GM12874 (cell line): Measurements from ENCODE around the gene FOXP1.

Source experiments
- TF ChIP-seq, protein P1 (sequence below): IDR thresholded peaks from 2 replicates; pipeline ENCODE4 v1.5.1; 2011; ENCODE audit warnings: low read depth, mild to moderate bottlenecking, control low read depth, low read length, moderate library complexity; ENCODE audit not compliant: insufficient read depth

The FOXP1 gene

DNA sequence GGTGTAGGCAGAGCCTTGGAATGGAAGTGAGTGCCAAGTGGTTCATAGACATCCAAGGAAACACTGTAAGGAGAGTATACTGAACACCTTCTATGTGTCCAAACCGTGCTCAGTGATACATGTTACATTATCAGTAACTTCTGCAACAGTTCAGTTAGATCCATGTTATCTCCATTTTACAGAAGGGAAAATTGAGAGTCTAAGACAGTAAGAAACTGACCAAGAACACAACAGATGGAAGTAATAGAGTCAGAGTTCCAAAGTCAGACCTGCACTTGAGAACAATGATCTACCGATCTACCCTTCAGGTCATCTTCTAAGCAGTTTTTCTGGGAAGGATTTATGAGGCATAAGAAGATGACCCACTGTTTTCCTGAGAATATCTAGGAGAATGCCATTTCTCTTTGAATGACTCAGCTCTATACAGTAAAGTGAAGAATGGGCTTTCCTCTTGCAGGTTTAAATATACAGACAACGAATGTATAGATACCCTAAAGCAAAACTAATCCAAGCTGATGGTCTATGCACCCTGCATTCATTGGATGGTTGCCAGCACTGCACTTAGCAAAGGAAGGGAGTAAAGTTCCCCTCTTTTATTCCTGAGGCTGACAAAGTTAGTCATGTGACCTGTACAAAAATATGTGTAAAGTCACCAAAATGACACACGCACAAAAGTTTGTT is 667.0 kb downstream of the FOXP1 start:
- TF ChIP-seq, protein P1, sequence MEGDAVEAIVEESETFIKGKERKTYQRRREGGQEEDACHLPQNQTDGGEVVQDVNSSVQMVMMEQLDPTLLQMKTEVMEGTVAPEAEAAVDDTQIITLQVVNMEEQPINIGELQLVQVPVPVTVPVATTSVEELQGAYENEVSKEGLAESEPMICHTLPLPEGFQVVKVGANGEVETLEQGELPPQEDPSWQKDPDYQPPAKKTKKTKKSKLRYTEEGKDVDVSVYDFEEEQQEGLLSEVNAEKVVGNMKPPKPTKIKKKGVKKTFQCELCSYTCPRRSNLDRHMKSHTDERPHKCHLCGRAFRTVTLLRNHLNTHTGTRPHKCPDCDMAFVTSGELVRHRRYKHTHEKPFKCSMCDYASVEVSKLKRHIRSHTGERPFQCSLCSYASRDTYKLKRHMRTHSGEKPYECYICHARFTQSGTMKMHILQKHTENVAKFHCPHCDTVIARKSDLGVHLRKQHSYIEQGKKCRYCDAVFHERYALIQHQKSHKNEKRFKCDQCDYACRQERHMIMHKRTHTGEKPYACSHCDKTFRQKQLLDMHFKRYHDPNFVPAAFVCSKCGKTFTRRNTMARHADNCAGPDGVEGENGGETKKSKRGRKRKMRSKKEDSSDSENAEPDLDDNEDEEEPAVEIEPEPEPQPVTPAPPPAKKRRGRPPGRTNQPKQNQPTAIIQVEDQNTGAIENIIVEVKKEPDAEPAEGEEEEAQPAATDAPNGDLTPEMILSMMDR: no peak

DNA sequence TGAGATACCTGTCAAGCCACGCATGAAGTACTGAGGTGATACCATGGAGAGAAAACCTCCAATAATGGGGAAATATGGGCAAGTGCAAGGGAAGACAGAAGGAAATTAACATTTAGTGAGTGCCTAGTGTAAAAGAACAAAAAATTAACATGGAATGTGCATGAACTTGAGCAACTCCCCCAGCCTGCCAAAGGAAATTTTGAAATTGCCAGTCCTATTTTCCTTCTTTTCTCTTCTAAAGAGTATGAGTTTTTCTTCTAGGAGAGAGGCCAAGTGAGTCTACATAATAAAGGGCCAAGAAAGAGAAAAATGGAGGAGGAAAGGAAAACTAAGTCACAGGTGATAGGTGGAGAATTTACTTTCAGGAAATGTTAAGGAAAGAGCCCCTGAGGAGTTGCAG is 668.7 kb downstream of the FOXP1 start:
- TF ChIP-seq, protein P1: no peak

DNA sequence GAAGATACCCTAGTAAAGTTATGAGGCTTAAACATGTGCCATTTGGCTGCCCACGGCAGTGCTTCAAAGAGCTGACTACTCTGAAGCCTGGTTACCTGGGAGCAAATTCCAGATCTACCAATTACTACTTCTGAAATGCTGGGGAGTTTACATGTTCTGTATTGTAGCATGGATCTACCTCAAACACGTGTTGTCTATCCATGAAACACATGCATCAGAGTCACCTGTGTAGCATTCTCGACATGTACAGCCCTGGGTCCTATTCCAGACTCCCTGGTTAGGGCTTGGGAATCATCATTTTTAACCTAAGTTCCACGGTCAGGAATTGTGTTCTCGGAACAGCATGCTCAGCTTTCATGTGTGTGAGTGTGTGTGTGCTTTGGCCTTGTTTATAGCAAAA is 671.8 kb downstream of the FOXP1 start:
- TF ChIP-seq, protein P1: no peak

DNA sequence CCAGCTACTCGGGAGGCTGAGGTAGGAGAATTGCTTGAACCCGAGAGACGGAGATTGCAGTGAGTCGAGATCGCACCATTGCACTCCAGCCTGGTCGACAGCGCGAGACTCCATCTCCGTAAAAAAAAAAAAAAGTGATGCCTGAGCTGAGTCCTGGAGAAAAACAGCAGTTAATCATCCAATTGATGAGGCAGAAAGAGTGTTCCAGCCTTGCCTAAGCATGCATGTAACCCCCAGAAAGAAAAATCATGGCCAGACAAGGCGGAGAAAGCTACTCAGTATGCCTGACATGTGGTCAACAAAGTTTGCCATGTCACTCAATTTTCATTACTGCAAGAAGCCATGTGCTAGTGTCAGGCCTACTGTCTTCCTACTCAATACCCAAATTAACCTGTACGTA is 678.0 kb downstream of the FOXP1 start:
- TF ChIP-seq, protein P1: no peak
